HG02943 (cell line): ENCODE measurements around the gene KDM4B.
"Not testable (repeated sequence)": the region's sequence is repeated elsewhere in the genome, so short reads cannot be mapped to it uniquely, and the experiment has no call there.

Source experiments
- ATAC-seq: cut with Tn5 transposase; IDR thresholded peaks from one replicate; pipeline ENCODE4 v1.9.1; 2021; ENCODE audit warnings: mild to moderate bottlenecking, low read depth, moderate library complexity; ENCODE audit not compliant: unreplicated experiment

Gene KDM4B

DNA sequence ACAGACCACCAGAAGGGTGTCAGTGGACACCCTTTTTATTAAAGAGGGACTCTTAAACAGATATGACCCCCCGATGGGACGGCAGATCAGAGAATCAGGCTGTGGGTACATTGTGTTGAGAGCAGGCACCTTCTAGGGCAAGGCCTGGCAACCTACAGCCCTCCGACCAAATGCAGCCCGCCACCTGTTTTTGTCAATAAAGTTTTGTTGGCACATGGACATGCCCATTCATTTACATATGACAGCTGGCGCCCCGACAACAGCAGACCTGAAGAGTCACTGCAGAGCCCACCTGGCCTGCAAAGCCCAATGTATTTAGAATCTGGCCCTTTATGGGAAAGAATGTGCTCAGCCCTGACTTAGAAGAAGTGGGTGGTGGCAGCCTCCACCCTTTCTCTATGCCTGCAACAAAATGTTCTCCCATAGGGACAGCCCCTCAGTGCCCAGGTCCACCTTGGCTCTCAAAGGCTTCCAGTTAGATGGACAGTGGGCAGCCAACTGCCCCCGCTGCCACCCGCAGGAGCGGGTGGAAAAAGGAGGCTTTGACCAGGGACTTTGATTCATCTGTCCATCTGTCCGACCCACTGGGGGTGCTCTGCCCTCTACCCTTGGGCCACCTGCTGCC is 186.8 kb downstream of the KDM4B start:
- no peak for ATAC-seq

- no peak for ATAC-seq
Measured at GRCh38 chr19:5156231-5156986, 187.5 kb downstream of the KDM4B start.

DNA sequence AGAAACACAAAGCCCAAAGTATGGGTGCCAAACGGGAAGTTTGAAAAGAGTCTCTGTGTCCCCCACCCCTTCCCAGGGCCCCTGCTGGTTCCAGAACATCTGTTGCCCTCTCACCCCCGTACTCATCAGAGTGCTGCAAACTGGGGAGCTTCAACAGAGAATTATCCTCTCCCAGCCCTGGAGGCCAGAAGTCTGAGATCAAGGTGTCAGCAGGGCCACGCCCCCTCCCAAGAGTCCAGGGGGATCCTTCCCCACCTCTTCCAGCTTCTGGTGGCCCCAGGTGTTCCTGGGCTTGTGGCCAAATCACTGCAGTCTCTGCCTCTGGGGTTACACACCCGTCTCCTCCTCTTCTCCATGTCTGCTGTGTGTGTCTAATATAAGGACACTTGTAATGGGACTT is 188.3 kb downstream of the KDM4B start:
- no peak for ATAC-seq

GRCh38 chr19:5158549-5159134 is 189.7 kb downstream of the KDM4B start:
- not testable (repeated sequence) for ATAC-seq

DNA sequence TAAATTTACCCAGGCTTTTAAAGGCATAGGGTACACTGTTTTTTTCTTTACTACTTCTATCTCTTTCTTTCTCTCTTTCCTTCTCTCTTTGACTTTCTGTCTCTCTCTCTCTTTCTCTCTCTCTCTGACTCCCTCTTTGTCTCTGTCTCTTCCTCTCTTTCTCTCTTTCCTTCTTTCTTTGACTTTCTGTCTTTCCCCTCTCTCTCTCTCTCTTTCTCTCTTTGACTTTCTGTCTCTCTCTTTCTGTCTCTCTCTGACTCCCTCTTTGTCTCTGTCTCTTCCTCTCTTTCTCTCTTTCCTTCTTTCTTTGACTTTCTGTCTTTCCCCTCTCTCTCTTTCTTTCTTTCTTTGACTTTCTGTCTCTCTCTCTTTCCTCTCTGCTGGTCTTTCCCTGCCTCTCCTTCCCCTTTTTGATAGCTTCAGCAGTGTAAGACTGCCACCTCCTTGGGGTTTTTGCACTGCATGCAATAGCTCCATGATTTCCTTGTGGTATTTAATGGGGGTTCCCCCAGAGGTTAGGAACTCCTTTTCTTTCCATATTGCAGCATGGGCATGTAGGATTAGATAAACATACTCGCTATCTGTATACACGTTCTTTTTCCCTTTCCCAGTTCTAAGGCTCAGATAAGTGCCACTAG is 191.4 kb downstream of the KDM4B start:
- not testable (repeated sequence) for ATAC-seq

- not testable (repeated sequence) for ATAC-seq
Measured at GRCh38 chr19:5164845-5165696, 196.2 kb downstream of the KDM4B start.

GRCh38 chr19:5165697-5166019 is 196.7 kb downstream of the KDM4B start:
- ATAC-seq = no peak

- no peak for ATAC-seq
Measured at GRCh38 chr19:5166262-5166661, 197.3 kb downstream of the KDM4B start.

DNA sequence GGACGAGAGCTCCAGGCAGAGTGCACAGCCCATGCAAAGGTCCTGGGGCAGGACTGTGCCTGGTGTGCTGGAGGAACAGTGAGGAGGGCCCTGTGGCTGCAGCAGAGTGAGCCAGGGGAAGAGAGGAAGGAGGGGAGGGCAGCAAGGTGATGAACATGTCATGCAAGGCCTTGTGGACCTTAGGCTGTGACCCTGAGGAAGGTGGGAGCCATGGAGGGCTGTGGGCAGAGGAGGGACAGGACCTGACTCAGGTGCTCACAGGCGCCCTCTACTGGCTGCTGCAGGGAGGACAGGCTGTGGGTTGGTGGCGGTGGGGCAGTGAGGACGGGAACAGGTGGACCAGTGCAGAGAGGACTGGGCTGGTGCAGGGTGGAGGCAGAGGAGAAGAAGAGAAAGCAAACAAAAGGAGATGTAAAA is 201.4 kb downstream of the KDM4B start:
- ATAC-seq = no peak

DNA sequence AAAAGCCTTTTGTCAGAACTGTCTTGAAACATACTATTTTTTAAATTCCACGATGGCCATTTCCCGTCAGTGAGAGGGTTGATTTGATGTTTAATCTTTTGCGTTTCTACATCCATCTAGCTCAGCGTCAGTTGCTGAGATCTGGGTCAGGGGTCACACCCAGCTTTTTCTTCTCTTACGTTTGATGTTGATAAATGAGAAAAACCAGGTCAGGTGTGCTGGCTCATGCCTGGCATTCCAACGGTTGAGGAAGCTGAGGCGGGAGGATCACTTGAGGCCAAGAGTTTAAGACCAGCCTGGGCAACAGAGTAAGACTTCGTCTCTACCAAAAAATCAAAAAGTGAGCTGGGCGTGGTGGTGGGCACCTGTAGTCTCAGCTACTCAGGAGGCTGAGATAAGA is 202.8 kb downstream of the KDM4B start:
- ATAC-seq = no peak

DNA sequence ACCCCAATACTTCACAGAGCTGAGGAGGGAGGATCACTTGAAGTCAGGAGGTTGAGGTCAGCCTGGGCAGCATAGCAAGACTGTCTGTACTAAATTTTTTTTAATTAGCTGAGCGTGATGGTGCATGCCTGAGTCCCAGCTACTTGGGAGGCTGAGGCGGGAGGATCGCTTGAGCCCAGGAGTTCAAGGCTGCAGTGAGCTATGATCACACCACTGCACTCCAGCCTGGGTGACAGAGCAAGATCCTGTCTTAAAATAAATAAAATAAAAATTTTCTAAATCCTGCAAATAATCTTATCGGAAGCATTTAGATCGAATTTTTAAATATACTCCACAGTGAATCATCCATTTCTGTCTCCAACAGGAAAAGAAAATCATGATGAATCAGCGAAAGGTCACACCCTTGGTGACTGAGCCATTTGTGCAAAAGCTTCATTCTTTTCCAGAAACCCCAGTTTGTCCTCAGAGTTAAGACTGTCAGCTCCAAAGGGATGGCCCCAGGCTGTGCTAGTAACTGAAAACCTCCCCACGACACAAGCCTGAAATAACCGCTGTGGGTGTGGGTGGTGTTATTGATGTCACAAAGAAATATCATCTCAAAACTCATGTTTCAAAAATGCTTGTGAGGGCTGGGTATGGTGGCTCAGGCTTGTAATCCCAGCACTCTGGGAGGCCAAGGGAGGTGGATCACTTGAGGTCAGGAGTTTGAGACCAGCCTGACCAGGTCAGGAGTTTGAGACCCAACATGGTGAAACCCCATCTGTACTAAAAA is 204.1 kb downstream of the KDM4B start:
- ATAC-seq = no peak

GRCh38 chr19:5173993-5174392 is 205.1 kb downstream of the KDM4B start:
- ATAC-seq = no peak

- ATAC-seq = no peak
Measured at GRCh38 chr19:5177745-5178450, 209.0 kb downstream of the KDM4B start.

GRCh38 chr19:5178841-5179240 is 209.9 kb downstream of the KDM4B start:
- ATAC-seq = no peak

DNA sequence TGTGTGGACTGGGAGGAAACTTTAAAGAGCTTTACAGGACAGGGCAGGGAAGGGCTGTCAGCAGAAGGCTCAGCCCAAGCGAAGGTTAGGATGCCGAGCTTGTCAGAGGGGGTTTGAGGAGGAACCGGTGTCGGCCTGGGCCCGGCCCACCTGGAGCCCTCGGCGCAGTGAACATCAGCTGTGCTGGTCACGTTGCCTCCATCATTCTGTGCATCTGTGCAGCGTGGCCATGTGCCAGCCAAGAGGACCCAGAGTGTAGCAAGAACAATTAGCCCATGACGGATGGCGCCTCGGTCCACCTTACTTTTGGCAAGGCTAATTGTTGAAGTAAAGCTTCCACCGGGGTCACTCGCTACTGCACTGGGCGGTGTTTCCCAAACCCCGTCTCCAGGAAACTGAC is 210.3 kb downstream of the KDM4B start:
- no peak for ATAC-seq

DNA sequence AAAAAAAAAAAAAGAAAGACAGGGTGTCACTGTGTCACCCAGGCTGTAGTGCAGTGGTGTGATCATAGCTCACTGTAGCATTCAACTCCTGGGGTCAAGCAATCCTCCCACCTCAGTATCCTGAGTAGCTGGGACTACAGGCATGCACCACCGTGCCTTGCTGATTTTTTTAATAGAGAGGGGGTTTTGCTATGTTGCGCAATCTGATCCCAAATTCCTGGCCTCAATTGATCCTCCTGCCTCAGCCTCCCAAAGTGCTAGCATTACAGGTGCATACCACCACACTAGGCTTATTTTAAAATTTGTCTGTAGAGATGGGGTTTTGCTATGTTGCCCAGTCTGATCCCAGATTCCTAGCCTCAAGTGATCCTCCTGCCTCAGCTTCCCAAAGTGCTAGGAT is 212.4 kb downstream of the KDM4B start:
- ATAC-seq = no peak

GRCh38 chr19:5182751-5183150 is 213.8 kb downstream of the KDM4B start:
- no peak for ATAC-seq

DNA sequence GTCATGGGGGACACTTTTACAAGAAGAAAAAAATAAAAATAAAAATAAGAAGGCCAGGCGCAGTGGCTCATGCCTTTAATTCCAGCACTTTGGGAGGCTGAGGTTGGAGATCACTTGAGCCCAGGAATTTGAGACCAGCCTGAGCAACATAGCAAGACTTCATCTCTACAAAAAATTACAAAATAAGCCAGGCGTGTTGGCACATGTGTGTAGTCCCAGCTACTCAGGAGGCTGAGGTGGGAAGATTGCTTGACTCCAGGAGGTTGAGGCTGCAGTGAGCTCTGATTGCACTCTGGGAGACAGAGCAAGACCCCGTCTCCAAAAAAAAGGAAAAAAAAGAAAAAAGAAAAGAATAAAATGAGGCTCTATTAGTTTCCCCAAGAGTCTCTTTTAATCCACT is 214.7 kb downstream of the KDM4B start:
- no peak for ATAC-seq

GRCh38 chr19:5184930-5185329 is 216.0 kb downstream of the KDM4B start:
- no peak for ATAC-seq
